ENCODE data around the gene MT2A.
"Not testable (repeated sequence)": the region's sequence is repeated elsewhere in the genome, so short reads cannot be mapped to it uniquely, and the experiment has no call there.

MT2A gene

DNA sequence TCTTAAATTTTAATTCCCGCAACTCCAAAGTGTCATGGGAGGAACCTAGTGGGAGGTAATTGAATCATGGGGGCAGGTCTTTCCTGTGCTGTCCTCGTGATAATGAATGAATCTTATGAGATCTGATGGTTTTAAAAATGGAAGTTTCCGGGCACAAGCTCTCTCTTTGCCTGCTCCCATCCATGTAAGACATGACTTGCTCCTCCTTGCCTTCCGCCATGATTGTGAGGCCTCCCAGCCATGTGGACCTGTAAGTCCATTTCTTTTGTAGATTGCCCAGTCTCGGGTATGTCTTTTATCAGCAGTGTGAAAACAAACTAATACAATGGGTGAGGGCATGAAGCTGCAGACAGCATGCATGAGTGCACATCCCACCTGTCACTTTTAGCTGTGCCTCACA is 14.8 kb downstream of the MT2A start:
- DNase-seq: not testable (repeated sequence)

DNA sequence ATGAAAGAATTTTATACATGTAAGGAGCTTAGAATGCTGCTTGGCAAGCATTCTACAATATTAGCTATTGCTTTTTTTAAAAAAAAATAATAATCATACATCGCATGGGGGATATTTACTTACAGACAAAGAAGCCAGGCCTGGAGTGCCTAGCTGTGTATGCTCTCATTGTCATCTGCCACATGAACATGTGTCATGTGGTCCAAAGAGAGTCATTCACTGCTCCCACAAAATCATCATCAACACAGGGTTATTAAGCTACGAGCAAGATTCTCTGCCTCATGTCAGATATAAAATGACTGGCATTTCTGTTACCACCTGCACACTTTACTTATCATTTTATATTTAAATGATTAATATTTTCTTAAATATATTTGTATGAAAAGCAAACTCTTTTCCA is 15.3 kb downstream of the MT2A start:
- no peak for DNase-seq

- peak; percentile 76 for DNase-seq
These were observed 17.0 kb downstream of the MT2A start, which contains the start of gene MT1E for GRCh38 chr16:56625140-56625942. MT1E (plus strand) TSS chr16:56625781; CDS start chr16:56625852, 71 bp downstream.

DNA sequence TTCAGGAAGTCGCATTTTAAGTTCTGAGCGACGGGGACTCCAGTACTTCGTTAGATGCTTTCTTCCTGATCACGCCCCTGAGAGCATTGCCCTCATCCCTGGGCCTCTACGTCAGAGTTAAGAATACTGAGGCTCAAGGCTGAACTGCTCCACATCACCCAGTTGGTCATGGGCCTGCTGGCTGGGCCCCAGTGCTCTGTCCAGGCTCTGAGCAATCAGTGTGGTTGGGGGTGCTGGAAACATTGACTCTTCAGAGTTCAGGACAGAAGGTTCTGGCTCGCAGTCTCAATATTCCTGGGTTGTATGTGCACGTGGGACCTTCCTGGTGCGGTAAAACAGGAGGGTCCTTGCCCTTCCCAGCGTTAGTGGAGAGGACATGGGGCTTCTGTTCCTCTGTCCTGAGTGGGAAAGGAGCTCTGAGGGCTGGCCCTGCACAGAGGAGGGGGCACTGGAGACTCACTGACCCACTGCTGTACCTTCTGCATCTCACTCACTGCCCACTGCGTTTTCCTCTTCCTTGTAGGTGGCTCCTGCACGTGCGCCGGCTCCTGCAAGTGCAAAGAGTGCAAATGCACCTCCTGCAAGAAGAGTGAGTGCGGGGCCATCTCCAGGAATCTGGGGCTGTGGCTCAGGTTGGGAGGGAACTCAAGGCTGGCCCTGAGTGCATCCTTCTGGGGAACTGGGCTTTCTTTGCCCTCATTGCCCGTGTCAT is 17.7 kb downstream of the MT2A start:
- no peak for DNase-seq

DNA sequence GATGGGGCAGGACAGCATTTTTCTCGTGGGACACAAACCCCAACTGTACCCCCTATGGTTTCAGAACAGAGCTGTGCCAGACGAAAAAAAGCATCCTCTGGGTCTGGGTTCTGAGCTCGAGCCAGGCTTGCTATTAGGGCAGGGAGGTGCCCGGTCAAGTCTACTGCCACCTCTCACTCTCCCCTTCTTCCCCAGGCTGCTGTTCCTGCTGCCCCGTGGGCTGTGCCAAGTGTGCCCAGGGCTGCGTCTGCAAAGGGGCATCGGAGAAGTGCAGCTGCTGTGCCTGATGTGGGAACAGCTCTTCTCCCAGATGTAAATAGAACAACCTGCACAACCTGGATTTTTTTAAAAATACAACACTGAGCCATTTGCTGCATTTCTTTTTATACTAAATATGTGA is 18.3 kb downstream of the MT2A start:
- DNase-seq: no peak

DNA sequence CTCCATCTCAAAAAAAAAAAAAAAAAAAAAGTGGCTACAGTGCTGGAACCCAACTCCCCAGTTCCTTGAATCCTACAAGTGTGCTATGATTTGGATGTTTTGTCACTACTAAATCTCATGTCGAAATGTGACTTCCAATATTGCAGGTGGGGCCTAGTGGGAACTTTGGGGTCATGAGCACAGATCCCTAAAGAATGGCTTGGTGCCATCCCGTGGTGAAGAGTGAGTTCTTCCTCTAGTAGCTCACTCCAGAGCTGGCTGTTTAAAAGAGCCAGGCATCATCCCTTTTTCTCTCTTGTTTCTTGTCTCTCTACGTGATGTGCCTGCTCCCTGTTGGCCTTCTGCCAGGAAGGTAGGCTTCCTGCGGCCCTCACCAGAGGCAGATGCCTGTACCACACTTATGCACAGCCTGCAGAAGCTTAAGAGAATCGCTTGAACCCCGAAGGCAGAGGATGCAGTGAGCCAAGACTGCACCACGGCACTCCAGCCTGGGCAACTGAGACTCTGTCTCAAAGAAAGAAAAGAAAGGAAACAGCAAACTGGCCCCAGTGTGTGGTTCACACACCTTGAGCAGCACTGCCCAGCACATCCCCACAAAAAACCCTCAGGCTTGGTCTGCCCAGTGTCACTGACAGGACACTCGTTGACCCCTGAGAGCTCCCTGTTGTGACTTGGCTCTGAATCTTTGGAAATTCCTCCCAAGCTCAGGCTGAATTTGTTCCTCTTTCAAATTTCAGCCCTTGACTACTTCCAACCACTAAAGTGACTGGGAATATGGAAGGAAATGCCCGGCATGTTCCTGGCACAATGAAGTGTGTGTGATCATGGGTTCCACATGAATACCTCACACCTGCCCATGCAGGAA is 20.3 kb downstream of the MT2A start:
- DNase-seq: peak; percentile 33

DNA sequence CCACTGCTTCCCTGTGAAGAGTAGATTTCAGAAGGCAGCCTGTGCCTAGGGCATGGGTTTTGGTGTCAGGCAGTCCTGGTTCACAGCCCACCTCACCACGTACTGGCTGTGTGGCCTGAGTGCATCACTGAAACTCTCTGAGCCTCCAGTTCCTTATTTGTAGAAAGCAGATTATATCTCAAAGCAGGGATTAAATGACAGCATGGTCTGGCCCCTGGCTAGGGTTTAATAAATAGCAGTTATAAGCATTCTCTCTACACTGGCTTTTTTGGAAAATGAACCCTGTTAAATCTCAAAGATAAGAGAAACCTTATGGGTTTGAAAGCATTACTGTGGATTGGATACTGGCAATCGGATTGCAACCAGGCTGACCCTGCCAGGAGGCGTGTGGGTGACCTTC is 21.1 kb downstream of the MT2A start:
- DNase-seq: no peak

DNA sequence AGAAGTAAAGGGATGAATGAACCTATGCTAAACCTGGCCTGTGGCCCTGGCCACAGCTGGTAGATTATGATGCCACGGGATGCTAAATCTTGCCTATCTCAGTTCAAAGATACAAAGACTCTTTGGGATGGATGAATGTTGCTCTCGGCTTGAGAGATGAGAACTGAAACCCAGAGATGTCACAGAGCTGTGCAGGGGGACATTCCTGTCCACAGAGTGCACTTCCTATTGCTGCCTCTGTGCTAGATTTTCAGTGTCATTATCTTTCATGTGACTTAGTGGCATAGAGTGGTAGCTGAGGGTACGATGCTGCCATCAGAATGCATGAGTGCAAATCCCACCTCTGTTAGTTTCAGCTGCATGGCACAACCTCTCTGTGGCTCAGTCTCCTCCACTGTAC is 21.8 kb downstream of the MT2A start:
- peak; percentile 70 for DNase-seq

DNA sequence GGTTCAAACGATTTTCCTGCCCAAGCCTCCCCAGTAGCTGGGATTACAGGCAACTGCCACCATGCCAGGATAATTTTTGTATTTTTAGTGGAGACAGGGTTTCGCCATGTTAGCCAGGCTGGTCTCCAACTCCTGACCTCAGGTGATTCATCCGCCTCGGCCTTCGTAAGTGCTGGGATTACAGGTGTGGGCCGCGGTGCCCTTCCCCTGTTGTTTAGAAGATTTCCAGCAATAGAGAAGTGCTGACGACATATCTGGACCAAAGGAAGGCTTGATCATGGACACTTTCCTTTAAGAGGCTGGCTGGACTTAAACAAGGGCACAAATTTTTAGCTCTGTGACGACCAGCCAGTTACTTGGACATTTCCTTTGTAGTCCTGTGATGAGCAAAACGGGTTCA is 22.8 kb downstream of the MT2A start:
- DNase-seq: no peak

DNA sequence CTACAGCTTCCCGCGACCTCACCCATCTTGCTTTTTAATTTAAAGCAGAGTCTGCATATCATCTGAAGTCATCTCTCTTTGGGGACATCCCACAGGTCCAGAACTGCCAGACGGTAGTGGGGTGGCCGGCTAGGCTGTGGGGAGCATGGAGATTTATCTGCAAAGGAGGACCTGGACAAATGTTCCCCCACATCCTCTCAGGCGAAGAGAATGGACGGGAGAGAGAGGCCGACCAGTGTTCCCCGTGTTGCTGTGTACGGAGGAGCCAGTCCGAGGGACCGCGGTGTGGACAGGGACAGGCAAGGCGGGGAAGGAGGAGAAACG is 23.4 kb downstream of the MT2A start:
- DNase-seq: no peak

DNA sequence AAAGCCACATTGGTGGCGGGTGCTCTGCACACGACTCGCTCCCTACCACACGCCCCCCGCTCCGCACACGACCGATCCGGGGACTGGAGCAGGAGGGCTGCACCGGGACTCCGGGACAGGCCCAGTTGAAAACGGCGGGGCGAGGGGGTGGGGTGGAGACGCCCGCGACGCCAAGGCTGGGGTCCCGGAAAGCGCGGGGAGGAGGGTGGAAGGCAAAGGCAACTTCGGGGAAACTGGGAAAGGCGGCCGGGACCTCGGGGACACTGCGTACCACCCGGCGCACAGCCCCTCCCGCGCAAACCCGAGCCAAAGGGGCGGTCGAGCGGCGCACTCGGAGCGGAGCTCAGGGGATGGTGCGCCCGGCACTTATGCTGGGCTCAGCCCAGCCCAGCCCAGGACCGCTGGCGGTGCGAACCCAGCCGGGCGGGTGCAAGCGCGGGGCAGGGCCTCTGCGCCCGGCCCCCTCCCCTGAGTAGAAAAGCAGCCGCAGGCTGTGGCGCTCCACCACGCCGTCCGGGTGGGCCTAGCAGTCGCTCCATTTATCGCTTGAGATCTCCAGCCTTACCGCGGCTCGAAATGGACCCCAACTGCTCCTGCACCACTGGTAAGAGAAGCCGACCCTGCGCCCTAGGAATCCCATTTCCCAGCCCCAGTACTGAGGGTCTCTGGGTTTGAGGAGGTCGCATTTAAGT is 23.9 kb downstream of the MT2A start, which contains the start of gene MT1M:
TSS of gene MT1M (plus strand) at position 504 of the 692 bp plus-strand sequence. CDS start at position 577, 73 bp downstream.
- DNase-seq: peak; percentile 23

DNA sequence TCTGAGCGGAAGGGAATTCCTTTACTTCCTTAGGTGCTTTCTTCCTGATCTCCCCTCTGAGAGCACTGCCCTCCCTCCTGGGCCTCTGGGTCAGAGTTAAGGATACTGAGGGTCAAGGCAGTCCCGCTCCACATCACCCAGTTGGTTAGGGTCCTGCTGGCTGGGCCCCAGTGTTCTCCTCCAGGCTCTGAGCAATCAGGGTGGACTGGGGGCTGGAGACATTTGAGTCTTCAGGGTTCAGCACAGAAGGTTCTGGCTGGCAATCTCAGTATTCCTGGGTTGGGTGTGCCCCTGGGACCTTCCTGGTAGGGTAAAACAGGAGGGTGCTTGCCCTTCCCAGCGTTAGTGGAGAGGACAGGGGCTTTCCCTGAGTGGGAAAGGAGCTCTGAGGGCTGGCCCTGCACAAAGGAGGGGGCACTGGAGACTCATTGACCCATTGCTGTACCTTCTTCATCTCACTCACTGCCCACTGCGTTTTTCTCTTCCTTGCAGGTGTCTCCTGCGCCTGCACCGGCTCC is 24.5 kb downstream of the MT2A start:
- DNase-seq: no peak

DNA sequence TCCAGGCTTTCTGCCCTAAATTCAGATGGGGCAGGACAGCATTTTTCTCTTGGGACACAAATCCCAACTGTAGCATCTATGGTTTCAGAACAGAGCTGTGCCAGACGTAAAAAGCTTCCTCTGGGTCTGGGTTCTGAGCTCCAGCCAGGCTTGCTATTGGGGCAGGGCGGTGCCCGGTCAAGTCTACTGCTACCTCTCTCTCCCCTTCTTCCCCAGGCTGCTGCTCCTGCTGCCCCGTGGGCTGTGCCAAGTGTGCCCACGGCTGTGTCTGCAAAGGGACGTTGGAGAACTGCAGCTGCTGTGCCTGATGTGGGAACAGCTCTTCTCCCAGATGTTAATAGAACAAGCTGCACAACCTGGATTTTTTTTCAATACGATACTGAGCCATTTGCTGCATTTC is 25.2 kb downstream of the MT2A start:
- DNase-seq: no peak

GRCh38 chr16:56634715-56635440 is 26.5 kb downstream of the MT2A start:
- DNase-seq: no peak

DNA sequence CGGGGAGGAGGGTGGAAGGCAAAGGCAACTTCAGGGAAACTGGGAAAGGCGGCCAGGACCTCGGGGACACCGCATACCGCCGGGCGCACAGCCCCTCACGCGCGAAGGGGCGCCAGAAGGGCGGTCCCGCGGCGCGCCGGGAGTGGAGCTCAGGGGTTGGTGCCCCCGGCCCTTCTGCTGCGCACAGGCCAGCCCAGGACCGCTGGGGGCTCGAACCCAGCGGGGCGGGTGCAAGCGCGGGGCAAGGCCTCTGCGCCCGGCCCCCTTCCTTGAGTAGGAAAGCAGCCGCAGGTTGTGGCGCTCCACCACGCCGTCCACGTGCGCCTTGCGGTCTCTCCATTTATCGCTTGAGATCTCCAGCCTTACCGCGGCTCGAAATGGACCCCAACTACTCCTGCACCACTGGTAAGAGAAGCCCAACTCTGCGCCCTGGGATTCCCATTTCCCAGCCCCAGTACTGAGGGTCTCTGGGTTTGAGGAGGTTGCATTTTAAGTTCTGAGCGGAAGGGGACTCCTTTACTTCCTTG is 27.1 kb downstream of the MT2A start:
- DNase-seq: peak; percentile 38

DNA sequence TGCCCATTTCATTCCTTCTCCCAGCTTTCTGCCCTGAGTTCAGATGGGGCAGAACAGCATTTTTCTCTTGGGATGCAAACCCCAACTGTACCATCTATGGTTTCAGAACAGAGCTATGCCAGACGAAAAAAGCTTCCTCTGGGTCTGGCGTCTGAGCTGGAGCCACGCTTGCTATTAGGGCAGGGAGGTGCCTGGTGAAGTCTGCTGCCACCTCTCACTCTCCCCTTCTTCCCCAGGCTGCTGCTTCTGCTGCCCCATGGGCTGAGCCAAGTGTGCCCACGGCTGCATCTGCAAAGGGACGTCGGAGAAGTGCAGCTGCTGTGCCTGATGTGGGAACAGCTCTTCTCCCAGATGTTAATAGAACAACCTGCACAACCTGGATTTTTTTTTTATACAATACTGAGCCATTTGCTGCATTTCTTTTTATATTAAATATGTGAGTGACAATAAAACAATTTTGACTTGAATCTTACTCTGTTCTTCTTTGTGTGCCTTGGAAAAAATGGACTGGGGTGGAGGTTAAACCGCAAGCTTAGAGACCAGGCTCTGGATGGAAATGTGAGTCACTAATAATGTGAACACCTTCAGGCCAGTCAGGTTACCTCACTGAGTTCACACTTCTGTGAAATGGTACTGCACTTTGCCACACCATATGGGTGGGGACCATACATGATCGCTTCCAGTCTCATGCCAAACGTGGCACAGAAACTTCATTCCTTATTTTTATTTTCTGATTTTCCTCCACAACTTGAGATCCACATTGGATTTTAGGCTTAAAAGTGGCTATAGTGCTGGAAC is 28.4 kb downstream of the MT2A start:
- DNase-seq: peak; percentile 54

DNA sequence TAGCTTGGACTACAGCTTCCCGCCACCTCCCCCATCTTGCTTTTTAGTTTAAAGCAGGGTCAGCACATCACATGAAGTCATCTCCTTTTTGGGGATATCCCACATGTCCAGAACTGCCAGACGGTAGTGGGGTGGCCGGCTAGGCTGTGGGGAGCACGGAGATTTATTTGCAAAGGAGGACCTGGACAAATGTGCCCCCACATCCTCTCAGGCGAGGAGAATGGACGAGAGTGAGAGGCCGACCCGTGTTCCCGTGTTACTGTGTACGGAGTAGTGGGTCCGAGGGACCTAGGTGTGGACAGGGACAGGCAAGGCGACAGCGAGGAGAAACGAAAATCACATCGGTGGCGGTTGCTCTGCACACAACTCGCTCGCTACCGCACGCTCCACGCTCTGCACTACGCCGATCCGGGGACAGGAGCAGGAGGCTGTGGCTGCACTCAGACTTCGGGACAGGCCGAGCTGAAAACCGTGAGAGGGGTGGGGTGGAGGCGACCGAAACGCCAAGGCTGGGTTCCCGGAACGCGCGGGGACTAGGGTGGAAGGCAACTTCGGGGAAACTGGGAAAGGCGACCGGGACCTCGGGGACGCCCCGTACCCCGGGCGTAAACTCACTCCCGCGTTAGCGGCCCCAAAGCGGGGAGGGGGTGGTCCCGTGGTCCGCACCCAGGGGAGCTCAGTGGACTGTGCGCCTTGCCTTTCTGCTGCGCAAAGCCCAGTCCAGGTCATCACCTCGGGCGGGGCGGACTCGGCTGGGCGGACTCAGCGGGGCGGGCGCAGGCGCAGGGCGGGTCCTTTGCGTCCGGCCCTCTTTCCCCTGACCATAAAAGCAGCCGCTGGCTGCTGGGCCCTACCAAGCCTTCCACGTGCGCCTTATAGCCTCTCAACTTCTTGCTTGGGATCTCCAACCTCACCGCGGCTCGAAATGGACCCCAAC is 29.7 kb downstream of the MT2A start, which contains the start of gene MT1A:
TSS of gene MT1A (plus strand) at position 853 of the 937 bp plus-strand sequence. CDS start at position 926, 73 bp downstream.
- DNase-seq: peak; percentile 59

DNA sequence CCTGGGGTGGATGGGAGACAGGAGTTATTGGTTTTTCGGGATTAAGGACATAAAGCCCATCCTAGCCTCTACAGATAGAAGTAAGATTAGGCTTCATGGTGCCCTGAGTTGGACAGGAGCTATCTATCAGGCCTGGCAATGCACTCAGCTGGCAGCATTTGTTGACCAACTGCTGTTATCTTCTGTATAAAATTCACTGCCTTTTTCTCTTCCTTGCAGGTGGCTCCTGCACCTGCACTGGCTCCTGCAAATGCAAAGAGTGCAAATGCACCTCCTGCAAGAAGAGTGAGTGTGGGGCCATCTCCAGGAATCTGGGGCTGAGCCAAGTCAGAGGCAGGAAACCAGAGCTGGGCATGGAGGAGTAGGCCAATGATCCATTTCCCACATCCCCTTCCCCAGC is 30.7 kb downstream of the MT2A start:
- DNase-seq: peak; percentile 80

GRCh38 chr16:56640076-56640475 is 31.7 kb downstream of the MT2A start:
- DNase-seq: no peak
